H9 (cell line): Measurements from ENCODE around the gene TECPR2. TPM values are rescaled to one million over a fixed set of nuclear protein-coding genes. Genes with fewer than 3 reads are reported as not detected.

Source experiments
- DNase-seq: peaks from one replicate; pipeline ENCODE4 v3.0.0-alpha.2; 2017
- H2AFZ ChIP-seq: one replicate; pipeline ENCODE4 v1.6.1; 2013; ENCODE audit warnings: mild to moderate bottlenecking, low read length, control low read depth, moderate library complexity
- H2AK5ac ChIP-seq: 2 replicates; pipeline ENCODE4 v1.6.1; 2013; ENCODE audit warnings: low read length, control low read depth, mixed read lengths; ENCODE audit not compliant: insufficient read length
- H2BK120ac ChIP-seq: one replicate; pipeline ENCODE4 v1.6.1; 2013; ENCODE audit warnings: low read depth, mild to moderate bottlenecking, low read length, control low read depth, inconsistent platforms; ENCODE audit not compliant: poor library complexity, severe bottlenecking
- H2BK12ac ChIP-seq: 2 replicates; pipeline ENCODE4 v1.6.1; 2013; ENCODE audit warnings: low read length, control low read depth, mixed read lengths, low read depth; ENCODE audit not compliant: insufficient read length
- H2BK15ac ChIP-seq: 2 replicates; pipeline ENCODE4 v1.6.1; 2013; ENCODE audit warnings: low read depth, low read length, control low read depth
- H2BK20ac ChIP-seq: one replicate; pipeline ENCODE4 v1.6.1; 2013; ENCODE audit warnings: low read depth, mild to moderate bottlenecking, low read length, control low read depth, inconsistent platforms; ENCODE audit not compliant: poor library complexity, severe bottlenecking
- H2BK5ac ChIP-seq: 2 replicates; pipeline ENCODE4 v1.6.1; 2013; ENCODE audit warnings: low read length, control low read depth, mixed read lengths; ENCODE audit not compliant: insufficient read length
- H3K14ac ChIP-seq: 2 replicates; pipeline ENCODE4 v1.6.1; 2013; ENCODE audit warnings: low read length, control low read depth; ENCODE audit not compliant: insufficient read depth
- H3K18ac ChIP-seq: 2 replicates; pipeline ENCODE4 v1.6.1; 2013; ENCODE audit warnings: low read depth, mild to moderate bottlenecking, mixed read lengths, low read length, control low read depth; ENCODE audit not compliant: insufficient read length
- H3K23ac ChIP-seq: 2 replicates; pipeline ENCODE4 v1.6.1; 2013; ENCODE audit warnings: low read length, control low read depth, mixed read lengths, low read depth; ENCODE audit not compliant: insufficient read length
- H3K23me2 ChIP-seq: 2 replicates; pipeline ENCODE4 v1.6.1; 2013; ENCODE audit warnings: low read depth, mild to moderate bottlenecking, mixed read lengths, low read length, control low read depth; ENCODE audit not compliant: insufficient read length, poor library complexity, severe bottlenecking
- H3K27ac ChIP-seq: 2 replicates; pipeline ENCODE4 v1.5.1; 2013; ENCODE audit warnings: low read length, control low read depth, mixed read lengths, low read depth; ENCODE audit not compliant: insufficient read length
- H3K27me3 ChIP-seq: 2 replicates; pipeline ENCODE4 v1.6.1; 2013; ENCODE audit warnings: low read length, control low read depth, inconsistent platforms; ENCODE audit not compliant: insufficient read depth
- H3K4ac ChIP-seq: 2 replicates; pipeline ENCODE4 v1.6.1; 2013; ENCODE audit warnings: low read depth, mild to moderate bottlenecking, control low read depth, inconsistent platforms, low read length, moderate library complexity
- H3K4me1 ChIP-seq: 2 replicates; pipeline ENCODE4 v1.6.1; 2013; ENCODE audit warnings: low read length, control low read depth, inconsistent platforms; ENCODE audit not compliant: insufficient read depth
- H3K4me2 ChIP-seq: 2 replicates; pipeline ENCODE4 v1.6.1; 2013; ENCODE audit warnings: low read length, control low read depth, mixed read lengths; ENCODE audit not compliant: insufficient read length, insufficient read depth
- H3K56ac ChIP-seq: 2 replicates; pipeline ENCODE4 v1.6.1; 2013; ENCODE audit warnings: low read depth, mild to moderate bottlenecking, mixed read lengths, low read length, control low read depth; ENCODE audit not compliant: insufficient read length
- H3K79me1 ChIP-seq: 2 replicates; pipeline ENCODE4 v1.6.1; 2013; ENCODE audit warnings: low read depth, mild to moderate bottlenecking, moderate library complexity, low read length, control low read depth, inconsistent platforms; ENCODE audit not compliant: insufficient read depth, poor library complexity, severe bottlenecking
- H3K79me2 ChIP-seq: 2 replicates; pipeline ENCODE4 v1.6.1; 2013; ENCODE audit warnings: low read length, control low read depth, inconsistent platforms; ENCODE audit not compliant: insufficient read depth
- H3K9ac ChIP-seq: 2 replicates; pipeline ENCODE4 v1.6.1; 2013; ENCODE audit warnings: low read length, control low read depth, mixed read lengths; ENCODE audit not compliant: insufficient read length; ENCODE audit errors: extremely low read depth
- H3K9me3 ChIP-seq: one replicate; pipeline ENCODE4 v1.6.1; 2013; ENCODE audit warnings: low read depth, low read length, inconsistent platforms; ENCODE audit not compliant: control insufficient read depth
- H3T11ph ChIP-seq: one replicate; pipeline ENCODE4 v1.6.1; 2013; ENCODE audit warnings: mild to moderate bottlenecking, low read length, control low read depth, inconsistent platforms
- H4K20me1 ChIP-seq: one replicate; pipeline ENCODE4 v1.6.1; 2013; ENCODE audit not compliant: control insufficient read depth, insufficient read length, insufficient read depth
- H4K5ac ChIP-seq: 2 replicates; pipeline ENCODE4 v1.6.1; 2013; ENCODE audit warnings: low read depth, mild to moderate bottlenecking, mixed read lengths, low read length, control low read depth; ENCODE audit not compliant: insufficient read length
- H4K8ac ChIP-seq: replicated peaks from 2 replicates; pipeline ENCODE4 v1.6.1; 2013; ENCODE audit warnings: low read length, control low read depth, mixed read lengths, low read depth; ENCODE audit not compliant: insufficient read length
- H4K91ac ChIP-seq: 2 replicates; pipeline ENCODE4 v1.6.1; 2013; ENCODE audit warnings: low read depth, mild to moderate bottlenecking, moderate library complexity, mixed read lengths, low read length, control low read depth; ENCODE audit not compliant: insufficient read length
- H3K27ac Mint-ChIP-seq, 3 experiments: 2 replicates in 2 of 3; 3 replicates in 1 of 3; pipeline ENCODE4 v1.8.0; 2020 to 2021; ENCODE audit warnings: mixed read lengths in 3 of 3, mild to moderate bottlenecking in 1 of 3, moderate library complexity in 1 of 3
- H3K27me3 Mint-ChIP-seq: 2 replicates; pipeline ENCODE4 v1.8.0; 2021; ENCODE audit warnings: low read depth, mild to moderate bottlenecking, moderate library complexity, mixed read lengths
- H3K36me3 Mint-ChIP-seq, 3 experiments: 2 replicates in 2 of 3; 3 replicates in 1 of 3; pipeline ENCODE4 v1.8.0; 2020 to 2021; ENCODE audit warnings: low read depth in 3 of 3, mixed read lengths in 3 of 3; ENCODE audit not compliant: insufficient read depth in 1 of 3
- H3K4me1 Mint-ChIP-seq, 2 experiments: 2 replicates each; pipeline ENCODE4 v1.8.0; 2020; ENCODE audit warnings: mixed read lengths in 2 of 2
- H3K4me3 Mint-ChIP-seq, 2 experiments: 2 replicates in 1 of 2; 3 replicates in 1 of 2; pipeline ENCODE4 v1.8.0; 2020 to 2021; ENCODE audit warnings: mild to moderate bottlenecking in 2 of 2, mixed read lengths in 2 of 2, moderate library complexity in 1 of 2
- H3K9me3 Mint-ChIP-seq, 2 experiments: 2 replicates in 1 of 2; 3 replicates in 1 of 2; pipeline ENCODE4 v1.8.0; 2020; ENCODE audit warnings: mild to moderate bottlenecking in 2 of 2, mixed read lengths in 2 of 2, moderate library complexity in 1 of 2
- CTCF ChIP-seq: fragments of 200-600 bp; sonication (generic); conservative IDR thresholded peaks from 3 replicates; pipeline ENCODE4 v1.8.0; 2021; ENCODE audit warnings: antibody characterized with exemption, mild to moderate bottlenecking
- WGBS: extraction: QIAGEN DNeasy Blood & Tissue Kit; methylation state at CpG from one replicate; pipeline ENCODE4 v1.1.7; 2013; ENCODE audit warnings: missing lambda C conversion rate, low lambda C conversion rate, mixed read lengths; ENCODE audit not compliant: insufficient read length; ENCODE audit errors: extremely low coverage; 5-methylcytosine and 5-hydroxymethylcytosine counted together
- total RNA-seq: library from RNA; stranded (reverse); gene quantifications from 2 replicates; pipeline ENCODE4 v1.2.1, GENCODE V29; 2021

Gene TECPR2
- total RNA-seq, 1 experiment from 2014 or later, result 15.4 TPM

GRCh38 chr14:102454711-102455110 lies 92.0 kb downstream of the TECPR2 start:
- Histone ChIP-seq H3K79me2 (no peaks in the 10 kb centered on the region), H2BK5ac (no peak overlapping the region), H3K79me1 (no peaks in the 10 kb centered on the region), H3K56ac (no peak overlapping the region), H3K14ac (no peak overlapping the region), H3K27me3 (no peaks in the 10 kb centered on the region), H3T11ph (no peak overlapping the region), H3K27ac (no peak overlapping the region), H4K5ac (no peak overlapping the region), H2BK15ac (no peak overlapping the region), H2AFZ (no peak overlapping the region), H3K4me2 (no peak overlapping the region), H4K91ac (no peak overlapping the region), H3K4me1 (no peaks in the 10 kb centered on the region), H2AK5ac (no peak overlapping the region), H4K20me1 (no peaks in the 10 kb centered on the region), H3K18ac (no peak overlapping the region), H3K9ac (no peak overlapping the region), H2BK12ac (no peak overlapping the region), H3K4ac (no peak overlapping the region), H3K23ac (no peak overlapping the region), H3K23me2 (no peaks in the 10 kb centered on the region), H2BK20ac (no peak overlapping the region), H3K9me3 (no peaks in the 10 kb centered on the region), H2BK120ac (no peak overlapping the region), H4K8ac (no peak overlapping the region)
- H3K36me3 Mint-ChIP-seq, result peaks cover 4 to 34% (median 18%) of the 10 kb centered on the region in 3 experiments; a peak in 6 of 7 replicates
- H3K4me1 Mint-ChIP-seq, result no peaks in the 10 kb centered on the region
- H3K27me3 Mint-ChIP-seq, result no peaks in the 10 kb centered on the region
- no peaks in the 10 kb centered on the region for H3K9me3 Mint-ChIP-seq
- peak overlapping the region in 2 of 3 experiments; percentile 76 to 85; a peak in 3 of 7 replicates for H3K27ac Mint-ChIP-seq
- no CpG with 5 or more reads among the region's 5 CpGs for WGBS
- TF ChIP-seq CTCF, result no peak
- no peak for DNase-seq
- H3K4me3 Mint-ChIP-seq, result no peak overlapping the region
